GM12878 (cell line): ENCODE measurements around the gene SPDYC. TPM values are rescaled to one million over a fixed set of nuclear protein-coding genes. Genes with fewer than 3 reads are reported as not detected.
A peak's percentile ranks its signal among the peaks of the same experiment; 100 is the strongest.

ENCODE experiments used
- ATAC-seq: fragments of 200-7000 bp; cut with Tn5 transposase; 3 replicates; pipeline ENCODE4 v1.9.1; 2020; ENCODE audit warnings: mild to moderate bottlenecking, moderate library complexity
- BruUV-seq: library from RNA; stranded (reverse); fragments of 400-500 nt; replicated peaks from 2 replicates; lab custom pipeline; 2021; lab: Mats Ljungman, UMichigan
- CTCF ChIA-PET: fragments of 300-600 bp; sonication (Branson Sonifier 250); formaldehyde crosslinking; extraction: SDS; loops from one replicate; lab custom pipeline; 2021; ENCODE audit warnings: inconsistent platforms; lab: Yijun Ruan, JAX
- POLR2A ChIA-PET: fragments of 350-600 bp; formaldehyde crosslinking; extraction: SDS; loops from one replicate; lab custom pipeline; 2021; ENCODE audit warnings: inconsistent platforms; lab: Charles Lee
- RAD21 ChIA-PET: fragments of 300-600 bp; sonication (Branson Sonifier 250); formaldehyde crosslinking; loops from one replicate; lab custom pipeline; 2023; ENCODE audit warnings: antibody characterized with exemption; ENCODE audit not compliant: unreplicated experiment; lab: Charles Lee
- SMC1A ChIA-PET: fragments of 300-600 bp; sonication (Branson Sonifier 250); formaldehyde crosslinking; loops from one replicate; lab custom pipeline; 2023; ENCODE audit not compliant: unreplicated experiment, uncharacterized antibody; lab: Charles Lee
- DNase-seq: peaks from one replicate; pipeline ENCODE4 v3.0.0-alpha.2; 2011; ENCODE audit warnings: low read depth, low spot score
- FAIRE-seq: peaks from 3 replicates; lab custom pipeline; 2011; peaks lifted over from hg19 to GRCh38; lab: Jason Lieb, UNC
- H2AFZ ChIP-seq: 2 replicates; pipeline ENCODE4 v1.6.0; 2011; ENCODE audit warnings: low read depth, low read length, control low read depth; ENCODE audit not compliant: control insufficient read depth
- H3K27ac ChIP-seq: 2 replicates; pipeline ENCODE4 v1.5.1; 2011; ENCODE audit warnings: control low read depth; ENCODE audit not compliant: control insufficient read depth, insufficient read depth
- H3K27me3 ChIP-seq, 2 experiments: replicated peaks in 1 of 2; 2 replicates each; pipeline versions ENCODE4 v1.6.0 to v1.6.1; 2011; ENCODE audit warnings: low read length in 1 of 2; ENCODE audit not compliant: control insufficient read depth in 2 of 2, insufficient read depth in 2 of 2
- H3K36me3 ChIP-seq, 2 experiments: 2 replicates each; pipeline ENCODE4 v1.5.1; 2011; ENCODE audit warnings: low read length in 1 of 2; ENCODE audit not compliant: control insufficient read depth in 2 of 2, insufficient read depth in 2 of 2
- H3K4me1 ChIP-seq: 2 replicates; pipeline ENCODE4 v1.6.1; 2011; ENCODE audit warnings: mild to moderate bottlenecking, low read length, moderate library complexity, mixed read lengths; ENCODE audit not compliant: control insufficient read depth, insufficient read depth
- H3K4me2 ChIP-seq: 2 replicates; pipeline ENCODE4 v1.6.0; 2011; ENCODE audit warnings: control low read depth; ENCODE audit not compliant: control insufficient read depth, insufficient read depth
- H3K4me3 ChIP-seq: fragments of 200-600 bp; sonication (generic); 2 replicates; pipeline ENCODE4 v1.5.1; 2016
- H3K79me2 ChIP-seq: 2 replicates; pipeline ENCODE4 v1.6.0; 2011; ENCODE audit warnings: low read length; ENCODE audit not compliant: control insufficient read depth, insufficient read depth
- H3K9ac ChIP-seq: 2 replicates; pipeline ENCODE4 v1.8.0; 2011; ENCODE audit warnings: low read length, control low read depth, mixed read lengths; ENCODE audit not compliant: control insufficient read depth, insufficient read depth
- H3K9me3 ChIP-seq: replicated peaks from 3 replicates; pipeline ENCODE4 v1.5.1; 2011; ENCODE audit warnings: mild to moderate bottlenecking, low read length; ENCODE audit not compliant: control insufficient read depth, insufficient read depth
- H4K20me1 ChIP-seq: 2 replicates; pipeline ENCODE4 v1.6.0; 2011; ENCODE audit not compliant: control insufficient read depth, insufficient read depth
- BCLAF1 ChIP-seq: fragments of 450-650 bp; IDR thresholded peaks from 2 replicates; pipeline ENCODE4 v1.6.1; 2017; ENCODE audit warnings: antibody characterized with exemption, mild to moderate bottlenecking, moderate library complexity
- BMI1 ChIP-seq: fragments of 450-650 bp; IDR thresholded peaks from 2 replicates; pipeline ENCODE4 v1.6.1; 2016; ENCODE audit warnings: mild to moderate bottlenecking, moderate library complexity, borderline replicate concordance
- CBFB ChIP-seq: IDR thresholded peaks from 2 replicates; pipeline ENCODE4 v1.6.1; 2016; ENCODE audit warnings: antibody characterized with exemption, low read depth
- CHD2 ChIP-seq: IDR thresholded peaks from 2 replicates; pipeline ENCODE4 v1.6.1; 2011; ENCODE audit warnings: low read depth, low read length, improper control_type of control experiment, borderline replicate concordance
- EED ChIP-seq: sonication (generic); IDR thresholded peaks from 2 replicates; pipeline ENCODE4 v1.6.1; 2016; ENCODE audit warnings: antibody characterized with exemption, low read depth
- EZH2 ChIP-seq: IDR thresholded peaks from 2 replicates; pipeline ENCODE4 v1.6.1; 2012; ENCODE audit warnings: low read depth, mild to moderate bottlenecking, control low read depth, inconsistent platforms, low read length, borderline replicate concordance; ENCODE audit not compliant: control insufficient read depth
- HDGF ChIP-seq: fragments of 450-650 bp; IDR thresholded peaks from 2 replicates; pipeline ENCODE4 v1.6.1; 2016; ENCODE audit warnings: antibody characterized with exemption
- KAT2A ChIP-seq: conservative IDR thresholded peaks from 2 replicates; pipeline ENCODE4 v1.6.1; 2011; ENCODE audit warnings: low read depth, low read length; ENCODE audit not compliant: control insufficient read depth
- MXI1 ChIP-seq: fragments of 150-350 bp; IDR thresholded peaks from 2 replicates; pipeline ENCODE4 v1.6.1; 2011; ENCODE audit warnings: low read depth, mild to moderate bottlenecking, inconsistent platforms, low read length, improper control_type of control experiment
- NRF1 ChIP-seq: conservative IDR thresholded peaks from 2 replicates; pipeline ENCODE4 v1.6.1; 2011; ENCODE audit warnings: mild to moderate bottlenecking, low read depth, low read length, improper control_type of control experiment
- POLR2A ChIP-seq: IDR thresholded peaks from 2 replicates; pipeline ENCODE4 v1.6.1; 2011; ENCODE audit warnings: low read depth, mild to moderate bottlenecking, low read length
- RAD51 ChIP-seq: fragments of 450-650 bp; IDR thresholded peaks from 2 replicates; pipeline ENCODE4 v1.6.1; 2016; ENCODE audit warnings: moderate library complexity, mild to moderate bottlenecking, inconsistent platforms
- RELB ChIP-seq: fragments of 450-650 bp; IDR thresholded peaks from 2 replicates; pipeline ENCODE4 v1.6.1; 2017; ENCODE audit warnings: low read depth, mild to moderate bottlenecking, moderate library complexity
- SIN3A ChIP-seq: IDR thresholded peaks from 2 replicates; pipeline ENCODE4 v1.6.1; 2012; ENCODE audit warnings: low read depth, low read length, improper control_type of control experiment
- SMAD5 ChIP-seq: IDR thresholded peaks from 2 replicates; pipeline ENCODE4 v1.6.1; 2016; ENCODE audit warnings: antibody characterized with exemption, low read depth
- SPI1 ChIP-seq: IDR thresholded peaks from 2 replicates; pipeline ENCODE4 v1.6.1; 2011; ENCODE audit warnings: low read depth, mild to moderate bottlenecking, low read length, moderate library complexity, borderline replicate concordance; ENCODE audit not compliant: insufficient read depth
- STAT1 ChIP-seq: fragments of 450-650 bp; conservative IDR thresholded peaks from 2 replicates; pipeline ENCODE4 v1.6.1; 2014; ENCODE audit warnings: antibody characterized with exemption, mild to moderate bottlenecking
- SUZ12 ChIP-seq: fragments of 200-600 bp; sonication (generic); IDR thresholded peaks from one replicate; pipeline ENCODE4 v1.6.1; 2018; ENCODE audit warnings: antibody characterized with exemption, mild to moderate bottlenecking; ENCODE audit not compliant: unreplicated experiment
- TCF12 ChIP-seq: IDR thresholded peaks from 2 replicates; pipeline ENCODE4 v1.6.1; 2011; ENCODE audit warnings: low read depth, mild to moderate bottlenecking, low read length
- USF2 ChIP-seq: IDR thresholded peaks from 2 replicates; pipeline ENCODE4 v1.6.1; 2011; ENCODE audit warnings: low read depth, low read length, improper control_type of control experiment, borderline replicate concordance
- WGBS: methylation state at CpG from one replicate; pipeline ENCODE4 v1.1.6; 2016; ENCODE audit warnings: low lambda C conversion rate; ENCODE audit not compliant: insufficient replicate concordance, insufficient coverage; ENCODE audit errors: missing lambda C conversion rate; 5-methylcytosine and 5-hydroxymethylcytosine counted together
- in situ Hi-C: fragments of 300-500 bp; cut with MboI; formaldehyde crosslinking; loops from 9 replicates; pipeline ENCODE4 v1.14.3; 2018; ENCODE audit warnings: mixed read lengths
- intact Hi-C: fragments of 100-400 bp; cut with micrococcal nuclease; formaldehyde crosslinking; loops from one replicate; pipeline ENCODE4 v1.14.2; 2022; ENCODE audit not compliant: unreplicated experiment
- polyA plus RNA-seq, 11 experiments: library from polyadenylated mRNA; depleted of rRNA in 4 of 11; unstranded in 6 of 11; stranded (reverse) in 5 of 11; fragments of >200 nt; fragmentation: Nextera tagmentation in 4 of 11; fragmentation: Illumina TruSeq in 1 of 11; extraction: Ambion mirVana in 4 of 11; extraction: Trizol in 1 of 11; gene quantifications; 1 replicate in 1 of 11; 2 replicates in 10 of 11; pipeline versions ENCODE4 v1.2.1 to v1.2.3, GENCODE V29; 2011 to 2016; ENCODE audit warnings: inconsistent platforms in 2 of 11, missing spikeins in 2 of 11, low read depth in 1 of 11
- total RNA-seq, 4 experiments: library from RNA; depleted of rRNA in 3 of 4; stranded (reverse); fragments of >200 nt in 3 of 4; fragmentation: Illumina TruSeq in 1 of 4; extraction: Trizol in 1 of 4; gene quantifications; 2 replicates each; pipeline versions ENCODE4 v1.2.1 to v1.2.3, GENCODE V29; 2013 to 2021

SPDYC gene
- total and polyA plus RNA-seq, 10 of the 15 experiments (the other 5 are each of a cell fraction or from before 2014, with no cell fraction given) = not detected

DNA sequence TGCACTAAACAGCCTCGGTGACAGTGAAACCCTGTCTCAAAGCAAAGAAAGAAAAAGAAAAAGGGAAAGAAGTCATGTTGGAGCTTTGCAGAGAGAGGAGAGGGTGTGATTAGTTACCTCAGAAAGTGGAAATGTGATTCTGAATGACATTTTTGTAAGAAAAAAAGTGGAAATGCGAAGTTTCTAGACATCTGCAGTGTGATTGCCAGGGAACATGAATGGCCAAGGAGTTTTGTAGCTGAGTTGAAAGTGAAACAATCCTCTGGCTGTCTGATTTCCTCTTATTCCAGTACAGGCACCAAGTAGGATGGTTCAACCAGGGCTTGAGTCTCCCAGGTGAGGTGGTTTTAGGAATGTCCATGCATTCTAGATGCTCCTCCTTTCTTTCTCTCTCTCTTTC, 17.9 kb upstream of the SPDYC start (continued):
- TF ChIP-seq USF2 (no peak), KAT2A (no peak), CHD2 (no peak), BCLAF1 (no peak), SUZ12 (no peak), SPI1 (peak; percentile 28; the same call in 1 of the 2 replicates), TCF12 (no peak), NRF1 (no peak)

GRCh38 chr11:65156256-65156655, 13.8 kb upstream of the SPDYC start:
- H3K9ac ChIP-seq = no peak overlapping the region
- no peak for ATAC-seq
- no peaks in the 10 kb centered on the region for H3K79me2 ChIP-seq
- SMC1A ChIA-PET = no interaction called here
- 98% methylated on average over 3 of the region's 3 CpGs for WGBS
- intact Hi-C loops = no loop called here
- POLR2A ChIA-PET = interaction anchor here (1.4 kb wide), 1 partner anchor 21 kb away, joined by 3 read pairs; no protein-coding TSS in a partner anchor
- H3K36me3 ChIP-seq = no peaks in the 10 kb centered on the region
- H3K9me3 ChIP-seq = no peaks in the 10 kb centered on the region
- in situ Hi-C loops = no loop called here
- RAD21 ChIA-PET = no interaction called here
- H2AFZ ChIP-seq = no peak overlapping the region
- no TSS peak for BruUV-seq
- no peak overlapping the region for H3K4me2 ChIP-seq
- peaks cover 27% of the 10 kb centered on the region for H3K4me1 ChIP-seq
- DNase-seq = no peak
- CTCF ChIA-PET = no interaction called here
- FAIRE-seq = no peak
- no peaks in the 10 kb centered on the region for H3K27me3 ChIP-seq
- H3K4me3 ChIP-seq = no peak overlapping the region
- no peak overlapping the region for H3K27ac ChIP-seq
- H4K20me1 ChIP-seq = no peaks in the 10 kb centered on the region
- TF ChIP-seq RAD51 = no peak
- no peak for TF ChIP-seq EZH2
- no peak for TF ChIP-seq BMI1
- no peak for TF ChIP-seq SIN3A
- TF ChIP-seq STAT1 = no peak
- TF ChIP-seq EED = no peak
- TF ChIP-seq MXI1 = no peak
- no peak for TF ChIP-seq CBFB
- TF ChIP-seq RELB = no peak
- no peak for TF ChIP-seq HDGF
- TF ChIP-seq SMAD5 = no peak
- no peak for TF ChIP-seq POLR2A
